Keratinocyte (primary cell): ENCODE data around the gene CEACAM6. TPM values are rescaled to one million over a fixed set of nuclear protein-coding genes. Genes with fewer than 3 reads are reported as not detected.

Experiments
- DNase-seq: peaks from one replicate; pipeline ENCODE4 v3.0.0-alpha.2; 2011; ENCODE audit warnings: low read depth, missing footprints, low spot score
- FAIRE-seq: peaks from 2 replicates; lab custom pipeline; 2011; peaks lifted over from hg19 to GRCh38; lab: Jason Lieb, UNC
- H2AFZ ChIP-seq: 2 replicates; pipeline ENCODE4 v1.6.0; 2012; ENCODE audit warnings: low read length, control low read depth, inconsistent platforms; ENCODE audit not compliant: control insufficient read depth
- H3K27ac ChIP-seq: 2 replicates; pipeline ENCODE4 v1.5.1; 2011; ENCODE audit warnings: low read length; ENCODE audit not compliant: control insufficient read depth, insufficient read depth
- H3K27me3 ChIP-seq: 3 replicates; pipeline ENCODE4 v1.6.0; 2011; ENCODE audit warnings: low read length; ENCODE audit not compliant: control insufficient read depth, insufficient read depth; ENCODE audit errors: extremely low read depth
- H3K36me3 ChIP-seq, 2 experiments: 2 replicates in 1 of 2; 3 replicates in 1 of 2; pipeline ENCODE4 v1.5.1; 2011; ENCODE audit warnings: low read length in 2 of 2, mild to moderate bottlenecking in 1 of 2; ENCODE audit not compliant: control insufficient read depth in 2 of 2, insufficient read depth in 2 of 2; ENCODE audit errors: extremely low read depth in 1 of 2
- H3K4me1 ChIP-seq: 3 replicates; pipeline ENCODE4 v1.5.1; 2011; ENCODE audit warnings: low read length; ENCODE audit not compliant: control insufficient read depth, insufficient read depth; ENCODE audit errors: extremely low read depth
- H3K4me2 ChIP-seq: 3 replicates; pipeline ENCODE4 v1.6.0; 2011; ENCODE audit warnings: low read depth, low read length; ENCODE audit not compliant: control insufficient read depth, insufficient read depth; ENCODE audit errors: extremely low read depth
- H3K4me3 ChIP-seq, 3 experiments: fragments of 200-600 bp in 1 of 3; sonication (generic) in 1 of 3; 2 replicates in 2 of 3; 3 replicates in 1 of 3; pipeline ENCODE4 v1.5.1; 2011 to 2016; ENCODE audit warnings: low read length in 3 of 3, mild to moderate bottlenecking in 3 of 3, control low read depth in 2 of 3, inconsistent platforms in 1 of 3, low read depth in 1 of 3, mixed read lengths in 1 of 3, mixed run types in 1 of 3, moderate library complexity in 1 of 3; ENCODE audit not compliant: control insufficient read depth in 2 of 3, insufficient read depth in 2 of 3; ENCODE audit errors: extremely low read depth in 1 of 3
- H3K79me2 ChIP-seq: 2 replicates; pipeline ENCODE4 v1.6.0; 2012; ENCODE audit warnings: low read length; ENCODE audit not compliant: control insufficient read depth, insufficient read depth
- H3K9ac ChIP-seq: 3 replicates; pipeline ENCODE4 v1.6.0; 2011; ENCODE audit warnings: low read length; ENCODE audit not compliant: control insufficient read depth, insufficient read depth; ENCODE audit errors: extremely low read depth
- H3K9me1 ChIP-seq: 3 replicates; pipeline ENCODE4 v1.6.0; 2011; ENCODE audit warnings: low read length; ENCODE audit not compliant: control insufficient read depth, insufficient read depth; ENCODE audit errors: extremely low read depth
- H3K9me3 ChIP-seq: 2 replicates; pipeline ENCODE4 v1.5.1; 2012; ENCODE audit warnings: low read depth, low read length; ENCODE audit not compliant: control insufficient read depth
- H4K20me1 ChIP-seq: 3 replicates; pipeline ENCODE4 v1.6.0; 2011; ENCODE audit warnings: low read length; ENCODE audit not compliant: control insufficient read depth, insufficient read depth; ENCODE audit errors: extremely low read depth
- EZH2 ChIP-seq: IDR thresholded peaks from one replicate; pipeline ENCODE4 v1.6.1; 2012; ENCODE audit warnings: inconsistent platforms, mild to moderate bottlenecking, low read length, moderate library complexity
- dilution Hi-C: fragments of 300-500 bp; cut with MboI; formaldehyde crosslinking; loops from one replicate; pipeline ENCODE4 v1.7.0; 2020; ENCODE audit warnings: low sequenced_read_pairs; ENCODE audit not compliant: extremely low pct_ligation_motif_present
- polyA plus RNA-seq, 5 experiments: library from polyadenylated mRNA; depleted of rRNA in 3 of 5; stranded (reverse) in 3 of 5; stranded (forward) in 1 of 5; unstranded in 1 of 5; fragments of >200 nt; gene quantifications; 1 replicate in 1 of 5; 2 replicates in 3 of 5; 3 replicates in 1 of 5; pipeline versions ENCODE4 v1.2.1 to v1.2.3, GENCODE V29; 2011 to 2012; ENCODE audit warnings: missing spikeins in 2 of 5, low read depth in 1 of 5, low replicate concordance in 1 of 5
- TF ChIP-seq, protein P1 (sequence below), 3 experiments: IDR thresholded peaks in 1 of 3; conservative IDR thresholded peaks in 1 of 3; optimal IDR thresholded peaks in 1 of 3; 2 replicates in 2 of 3; 3 replicates in 1 of 3; pipeline versions ENCODE3 to v1.5.1; 2011; ENCODE audit warnings: low read length in 3 of 3, mild to moderate bottlenecking in 3 of 3, moderate library complexity in 2 of 3, control low read depth in 1 of 3, inconsistent platforms in 1 of 3; ENCODE audit not compliant: insufficient read depth in 2 of 3; ENCODE audit errors: extremely low read depth in 1 of 3

CEACAM6 gene
- polyA plus RNA-seq, 1 donor (not counting 4 experiments of a cell fraction or from before 2014, with no cell fraction given), result 1.00 TPM

DNA sequence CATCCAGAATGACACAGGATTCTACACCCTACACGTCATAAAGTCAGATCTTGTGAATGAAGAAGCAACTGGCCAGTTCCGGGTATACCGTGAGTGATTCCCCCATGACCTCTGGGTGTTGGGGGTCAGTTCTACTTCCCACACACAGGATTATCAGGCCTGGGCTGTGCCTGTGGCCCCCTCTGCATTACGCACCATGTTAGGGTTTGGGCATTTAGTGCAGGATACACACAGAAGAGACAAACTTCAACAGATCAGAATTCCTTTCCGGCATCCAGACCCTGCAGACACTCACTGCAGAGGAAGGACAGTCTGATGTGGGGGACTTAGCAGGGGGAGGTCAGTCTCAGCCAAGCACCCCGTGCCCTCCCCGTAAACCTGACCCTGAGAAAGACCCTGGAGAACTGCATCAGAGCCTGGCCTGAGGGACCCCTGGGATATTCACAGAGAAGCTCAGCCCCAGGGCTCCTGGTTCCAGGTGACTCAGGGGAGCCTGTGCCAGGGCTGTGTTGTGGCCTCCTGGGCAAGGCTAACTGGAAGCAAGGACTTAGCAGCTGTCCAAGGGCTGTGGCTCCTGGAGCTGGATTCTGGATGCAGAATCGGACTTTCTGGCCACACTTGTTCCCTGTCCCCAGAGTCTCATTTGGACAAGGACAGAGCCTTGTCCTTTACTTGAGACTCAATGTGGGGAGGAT lies 45.2 kb upstream of the CEACAM6 start:
- H3K9me3 ChIP-seq, result no peaks in the 10 kb centered on the region
- dilution Hi-C loops, result no loop called here
- H3K9me1 ChIP-seq, result no peaks in the 10 kb centered on the region
- no peak overlapping the region for H3K9ac ChIP-seq
- H2AFZ ChIP-seq, result no peak overlapping the region
- H3K4me3 ChIP-seq, result no peak overlapping the region
- no peaks in the 10 kb centered on the region for H3K4me1 ChIP-seq
- no peaks in the 10 kb centered on the region for H3K36me3 ChIP-seq
- no peak for TF ChIP-seq EZH2
- TF ChIP-seq, protein P1, sequence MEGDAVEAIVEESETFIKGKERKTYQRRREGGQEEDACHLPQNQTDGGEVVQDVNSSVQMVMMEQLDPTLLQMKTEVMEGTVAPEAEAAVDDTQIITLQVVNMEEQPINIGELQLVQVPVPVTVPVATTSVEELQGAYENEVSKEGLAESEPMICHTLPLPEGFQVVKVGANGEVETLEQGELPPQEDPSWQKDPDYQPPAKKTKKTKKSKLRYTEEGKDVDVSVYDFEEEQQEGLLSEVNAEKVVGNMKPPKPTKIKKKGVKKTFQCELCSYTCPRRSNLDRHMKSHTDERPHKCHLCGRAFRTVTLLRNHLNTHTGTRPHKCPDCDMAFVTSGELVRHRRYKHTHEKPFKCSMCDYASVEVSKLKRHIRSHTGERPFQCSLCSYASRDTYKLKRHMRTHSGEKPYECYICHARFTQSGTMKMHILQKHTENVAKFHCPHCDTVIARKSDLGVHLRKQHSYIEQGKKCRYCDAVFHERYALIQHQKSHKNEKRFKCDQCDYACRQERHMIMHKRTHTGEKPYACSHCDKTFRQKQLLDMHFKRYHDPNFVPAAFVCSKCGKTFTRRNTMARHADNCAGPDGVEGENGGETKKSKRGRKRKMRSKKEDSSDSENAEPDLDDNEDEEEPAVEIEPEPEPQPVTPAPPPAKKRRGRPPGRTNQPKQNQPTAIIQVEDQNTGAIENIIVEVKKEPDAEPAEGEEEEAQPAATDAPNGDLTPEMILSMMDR (optimal IDR thresholded peaks at IDR 0.05 in 1 of 3, IDR thresholded peaks at IDR 0.05 in 1 of 3, conservative IDR thresholded peaks at IDR 0.05 in 1 of 3; ENCODE audit: extremely low read depth in 1 of 3, insufficient read depth in 2 of 3, low read length in 3 of 3), result no peak
- H3K27ac ChIP-seq, result no peak overlapping the region
- FAIRE-seq, result no peak
- no peak for DNase-seq
- no peaks in the 10 kb centered on the region for H3K79me2 ChIP-seq
- no peaks in the 10 kb centered on the region for H3K27me3 ChIP-seq
- peaks cover 4% of the 10 kb centered on the region for H4K20me1 ChIP-seq
- no peak overlapping the region for H3K4me2 ChIP-seq

DNA sequence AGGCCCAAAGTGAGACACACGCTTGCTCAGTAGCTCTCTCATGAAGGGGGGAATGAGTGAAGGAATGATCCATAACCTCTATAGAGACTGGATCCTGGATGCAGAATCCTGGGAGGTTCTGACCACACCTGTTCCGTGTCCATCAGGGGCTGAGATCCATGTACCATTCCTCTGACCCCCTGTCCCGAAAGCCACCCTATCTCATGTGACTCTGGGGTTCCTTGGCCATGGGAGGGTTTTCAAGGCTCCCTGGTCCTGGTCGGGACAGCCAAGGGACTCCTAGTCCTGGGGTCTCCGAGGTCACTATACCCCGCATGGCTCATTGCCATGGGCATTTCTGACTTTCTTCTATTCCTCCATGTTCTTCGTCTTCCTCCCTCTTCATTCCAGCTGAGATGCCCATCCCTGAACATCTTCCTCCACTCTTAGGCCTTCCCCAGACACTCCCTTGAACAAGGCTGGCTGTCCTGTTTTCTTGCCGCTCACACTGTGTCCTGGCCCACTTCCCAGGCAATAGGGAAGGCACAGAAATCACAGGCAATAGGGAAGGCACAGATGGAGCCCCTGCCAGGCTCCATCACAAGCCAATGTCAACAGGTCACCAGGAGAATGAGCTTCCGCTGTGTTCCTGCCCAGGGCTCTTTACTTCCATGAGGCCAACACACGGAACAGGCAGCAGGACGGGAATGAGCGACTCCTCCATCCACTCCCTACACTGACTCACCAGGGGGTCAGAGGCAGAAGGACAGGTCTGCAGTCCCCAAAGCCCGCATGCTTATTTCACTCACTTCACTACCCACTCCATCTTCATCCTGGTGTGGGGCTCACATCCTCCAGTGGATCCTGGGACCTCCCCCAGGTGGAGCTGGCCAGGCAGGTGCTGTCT lies 43.7 kb upstream of the CEACAM6 start:
- DNase-seq, result no peak
- Histone ChIP-seq H3K9me1 (no peaks in the 10 kb centered on the region), H3K27ac (no peak overlapping the region), H3K9ac (no peak overlapping the region), H3K27me3 (no peaks in the 10 kb centered on the region), H3K9me3 (no peaks in the 10 kb centered on the region), H3K4me2 (no peak overlapping the region), H3K79me2 (no peaks in the 10 kb centered on the region), H3K4me3 (no peak overlapping the region), H2AFZ (no peak overlapping the region), H3K36me3 (no peaks in the 10 kb centered on the region), H3K4me1 (no peaks in the 10 kb centered on the region), H4K20me1 (no peaks in the 10 kb centered on the region)
- no peak for FAIRE-seq
- dilution Hi-C loops, result no loop called here
- TF ChIP-seq, protein P1 (optimal IDR thresholded peaks at IDR 0.05 in 1 of 3, IDR thresholded peaks at IDR 0.05 in 1 of 3, conservative IDR thresholded peaks at IDR 0.05 in 1 of 3; ENCODE audit: extremely low read depth in 1 of 3, insufficient read depth in 2 of 3, low read length in 3 of 3), result no peak
- no peak for TF ChIP-seq EZH2
